Kidney epithelial cell (primary cell): ENCODE results near the gene CAMK2B. TPM values are rescaled to one million over a fixed set of nuclear protein-coding genes. Genes with fewer than 3 reads are reported as not detected.
A peak's percentile ranks its signal among the peaks of the same experiment; 100 is the strongest.

Experiments
- DNase-seq: peaks from one replicate; pipeline ENCODE4 v3.0.0-alpha.2; 2010; ENCODE audit warnings: low read depth
- H3K27me3 ChIP-seq: 2 replicates; pipeline ENCODE4 v1.6.0; 2011; ENCODE audit warnings: low read length; ENCODE audit not compliant: control insufficient read depth, insufficient read depth
- H3K36me3 ChIP-seq: 2 replicates; pipeline ENCODE4 v1.5.1; 2011; ENCODE audit warnings: low read length; ENCODE audit not compliant: control insufficient read depth, insufficient read depth
- H3K4me3 ChIP-seq: 2 replicates; pipeline ENCODE4 v1.5.1; 2011; ENCODE audit warnings: low read depth, mild to moderate bottlenecking, control low read depth, low read length
- total RNA-seq: library from RNA; depleted of rRNA; stranded (reverse); fragments of >200 nt; gene quantifications from 2 replicates; pipeline ENCODE4 v1.2.3, GENCODE V29; 2015
- TF ChIP-seq, protein P1 (sequence below): IDR thresholded peaks from 2 replicates; pipeline ENCODE4 v1.5.1; 2011; ENCODE audit warnings: mild to moderate bottlenecking, moderate library complexity, low read length, control low read depth, inconsistent platforms; ENCODE audit not compliant: insufficient read depth, poor library complexity, severe bottlenecking

Gene CAMK2B
- total RNA-seq, 1 donor from 2014 or later, result not detected

DNA sequence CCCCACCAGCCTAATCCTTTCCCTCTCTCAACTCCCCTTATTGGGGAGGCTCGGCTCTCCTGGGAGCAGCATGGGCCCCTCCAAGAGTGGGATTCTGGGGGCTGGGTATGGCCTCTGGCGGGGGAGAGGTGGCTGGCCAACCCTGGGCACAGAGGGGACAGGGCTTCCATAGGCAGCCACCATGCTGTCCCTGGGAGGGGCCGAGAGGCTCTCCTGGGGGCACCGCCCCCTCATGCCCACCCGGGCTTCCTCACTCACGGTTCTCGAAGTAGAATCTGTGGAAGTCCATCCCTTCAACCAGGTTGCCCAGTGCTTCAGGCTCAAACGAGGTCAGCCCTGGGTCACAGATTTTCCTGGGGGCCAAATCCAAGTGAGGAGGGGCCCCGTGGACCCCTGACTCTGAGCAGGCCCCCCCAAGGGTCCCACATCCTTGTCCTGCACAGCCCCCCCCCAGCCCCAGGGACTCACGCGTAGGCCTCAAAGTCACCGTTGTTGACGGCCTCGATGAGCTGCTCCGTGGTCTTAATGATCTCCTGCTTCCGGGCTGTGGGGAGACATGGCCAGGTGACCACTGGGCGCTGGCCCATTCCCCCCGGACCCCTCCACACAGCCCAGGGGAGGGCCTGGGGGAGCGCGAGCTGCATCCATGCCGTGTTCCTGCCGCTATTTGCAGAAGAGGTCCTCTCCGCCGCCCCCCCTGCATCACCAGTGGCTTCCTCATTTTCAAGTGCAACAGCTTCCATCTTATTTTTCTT, 104.9 kb downstream of the CAMK2B start:
- Histone ChIP-seq H3K4me3 (no peak overlapping the region), H3K36me3 (no peaks in the 10 kb centered on the region), H3K27me3 (peaks cover 25% of the 10 kb centered on the region)
- DNase-seq, result no peak
- TF ChIP-seq, protein P1, sequence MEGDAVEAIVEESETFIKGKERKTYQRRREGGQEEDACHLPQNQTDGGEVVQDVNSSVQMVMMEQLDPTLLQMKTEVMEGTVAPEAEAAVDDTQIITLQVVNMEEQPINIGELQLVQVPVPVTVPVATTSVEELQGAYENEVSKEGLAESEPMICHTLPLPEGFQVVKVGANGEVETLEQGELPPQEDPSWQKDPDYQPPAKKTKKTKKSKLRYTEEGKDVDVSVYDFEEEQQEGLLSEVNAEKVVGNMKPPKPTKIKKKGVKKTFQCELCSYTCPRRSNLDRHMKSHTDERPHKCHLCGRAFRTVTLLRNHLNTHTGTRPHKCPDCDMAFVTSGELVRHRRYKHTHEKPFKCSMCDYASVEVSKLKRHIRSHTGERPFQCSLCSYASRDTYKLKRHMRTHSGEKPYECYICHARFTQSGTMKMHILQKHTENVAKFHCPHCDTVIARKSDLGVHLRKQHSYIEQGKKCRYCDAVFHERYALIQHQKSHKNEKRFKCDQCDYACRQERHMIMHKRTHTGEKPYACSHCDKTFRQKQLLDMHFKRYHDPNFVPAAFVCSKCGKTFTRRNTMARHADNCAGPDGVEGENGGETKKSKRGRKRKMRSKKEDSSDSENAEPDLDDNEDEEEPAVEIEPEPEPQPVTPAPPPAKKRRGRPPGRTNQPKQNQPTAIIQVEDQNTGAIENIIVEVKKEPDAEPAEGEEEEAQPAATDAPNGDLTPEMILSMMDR, result no peak

DNA sequence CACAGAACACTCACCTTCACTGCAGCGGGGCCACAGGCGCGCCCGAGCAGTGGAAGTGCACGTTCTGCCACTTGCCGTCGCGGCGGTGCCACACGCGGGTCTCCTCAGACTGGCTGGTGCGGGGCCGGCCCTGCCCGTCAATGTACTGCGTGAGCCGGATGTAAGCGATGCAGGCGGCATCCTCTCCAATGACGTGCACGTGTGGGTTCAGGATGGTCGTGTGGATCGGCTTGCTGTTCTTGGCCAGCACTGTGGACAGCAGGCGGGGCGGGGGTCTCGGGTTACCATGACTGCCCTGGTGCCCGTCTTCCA, 105.4 kb downstream of the CAMK2B start:
- DNase-seq, result no peak
- H3K36me3 ChIP-seq, result no peaks in the 10 kb centered on the region
- TF ChIP-seq, protein P1, result no peak
- H3K27me3 ChIP-seq, result peaks cover 19% of the 10 kb centered on the region
- H3K4me3 ChIP-seq, result no peak overlapping the region

DNA sequence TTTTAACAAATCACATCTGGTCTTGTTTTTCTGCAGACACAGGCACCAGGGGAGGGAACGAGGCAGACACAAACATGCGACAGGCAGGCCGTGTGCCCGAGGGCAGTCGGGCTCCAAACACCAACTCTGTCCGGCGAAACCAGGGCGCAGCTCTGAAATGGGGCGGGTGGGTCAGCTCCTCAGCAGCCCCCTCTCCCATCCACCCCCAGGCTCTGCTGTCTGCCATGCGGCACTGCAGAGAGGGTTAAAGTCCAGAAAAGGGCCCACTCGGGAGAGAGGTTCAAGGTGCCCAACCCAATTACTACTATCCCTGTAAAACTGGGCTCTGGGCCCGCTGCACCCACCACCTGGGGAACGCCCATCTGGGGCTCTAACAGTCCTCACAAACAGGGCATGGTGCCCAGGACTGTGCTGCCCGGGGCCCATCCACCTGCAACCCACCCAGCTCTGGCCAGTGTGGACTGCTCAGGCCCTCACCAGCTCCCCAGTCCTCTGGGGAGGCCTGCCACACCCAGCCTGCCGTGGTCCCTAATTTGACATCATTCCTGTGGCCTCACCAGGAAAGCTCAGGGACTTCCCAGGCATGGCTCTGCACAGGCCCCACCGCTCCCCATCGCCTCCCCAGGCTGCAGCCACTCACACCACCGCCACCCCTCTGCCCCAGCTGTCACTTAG, 105.9 kb downstream of the CAMK2B start:
- Histone ChIP-seq H3K27me3 (peaks cover 15% of the 10 kb centered on the region), H3K4me3 (no peak overlapping the region), H3K36me3 (no peaks in the 10 kb centered on the region)
- no peak for DNase-seq
- TF ChIP-seq, protein P1, result no peak

DNA sequence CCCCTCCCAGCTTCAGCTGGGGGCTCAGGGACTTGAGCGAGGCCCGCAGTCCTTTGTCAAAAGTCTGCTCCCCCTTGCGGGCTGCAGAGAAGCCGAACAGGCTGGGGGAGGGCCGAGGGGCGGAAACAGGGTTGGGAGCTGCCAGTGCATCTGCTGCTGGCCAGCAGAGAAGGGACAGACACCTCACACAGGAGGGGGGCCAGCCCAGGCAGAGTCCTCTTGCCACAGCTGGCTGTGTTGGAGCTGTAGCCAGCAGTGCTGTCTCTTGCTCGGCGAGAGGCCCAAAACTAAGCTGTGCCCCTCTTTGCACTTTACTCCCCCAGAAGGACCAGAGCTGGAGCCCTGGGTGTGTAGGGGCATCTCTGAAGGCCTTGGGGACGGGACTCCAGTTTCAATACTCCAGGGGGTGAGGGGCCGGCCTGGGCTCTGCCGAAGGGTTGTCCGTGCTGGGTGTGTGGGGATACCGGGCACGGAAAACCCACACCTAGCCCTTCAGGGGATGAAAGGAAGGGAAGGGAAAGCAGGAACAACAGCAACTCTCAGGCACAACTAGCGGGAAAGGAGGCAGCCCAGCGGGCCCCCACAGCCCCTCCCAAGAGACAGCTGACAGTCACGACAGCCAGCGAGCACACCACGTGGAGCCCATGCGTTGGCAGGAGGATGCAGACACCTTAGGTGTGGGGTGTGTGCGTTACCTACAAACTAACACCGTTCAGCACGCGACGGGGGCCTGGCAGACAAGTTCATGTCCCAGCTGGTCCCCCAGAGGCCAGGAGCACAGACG, 106.8 kb downstream of the CAMK2B start:
- TF ChIP-seq, protein P1, result peak; percentile 3
- no peak for DNase-seq
- Histone ChIP-seq H3K4me3 (no peak overlapping the region), H3K36me3 (no peaks in the 10 kb centered on the region), H3K27me3 (peaks cover 9% of the 10 kb centered on the region)

DNA sequence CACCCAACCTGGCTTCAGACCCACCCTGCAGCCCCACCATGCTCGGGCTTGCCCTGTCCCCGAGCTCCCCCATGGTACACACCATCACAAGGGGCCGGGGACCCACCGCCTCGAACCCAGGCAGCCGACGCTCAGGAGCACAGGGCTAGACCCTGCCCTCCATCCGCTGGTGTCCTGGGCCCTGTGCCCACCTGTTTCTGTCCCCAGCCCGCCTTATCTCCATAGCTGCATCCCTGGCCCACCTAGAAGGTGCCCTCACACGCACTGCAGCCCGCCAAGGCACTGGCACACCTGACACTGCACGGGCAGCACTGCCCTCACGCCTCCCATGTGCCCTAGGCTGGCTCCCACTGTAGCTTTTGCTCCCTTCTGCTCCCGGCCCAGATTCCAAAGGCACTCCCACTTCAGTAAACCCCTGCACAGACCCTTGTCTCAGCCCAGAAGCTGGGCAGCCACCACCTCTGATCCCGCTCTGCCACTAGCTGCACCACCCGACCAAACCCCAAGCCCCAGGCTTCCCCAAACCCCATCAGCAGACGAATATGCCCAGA, 107.5 kb downstream of the CAMK2B start:
- Histone ChIP-seq H3K27me3 (peaks cover 3% of the 10 kb centered on the region), H3K4me3 (no peak overlapping the region), H3K36me3 (no peaks in the 10 kb centered on the region)
- no peak for DNase-seq
- TF ChIP-seq, protein P1, result no peak
